ENCODE results near the gene LAGE3.
A peak's percentile ranks its signal among the peaks of the same experiment; 100 is the strongest.
"Not testable (repeated sequence)": the region's sequence is repeated elsewhere in the genome, so short reads cannot be mapped to it uniquely, and the experiment has no call there.

Gene LAGE3

GRCh38 chrX:154502098-154502497, 23.0 kb upstream of the LAGE3 start:
- no peak for DNase-seq (ENCODE audit: low read depth)

DNA sequence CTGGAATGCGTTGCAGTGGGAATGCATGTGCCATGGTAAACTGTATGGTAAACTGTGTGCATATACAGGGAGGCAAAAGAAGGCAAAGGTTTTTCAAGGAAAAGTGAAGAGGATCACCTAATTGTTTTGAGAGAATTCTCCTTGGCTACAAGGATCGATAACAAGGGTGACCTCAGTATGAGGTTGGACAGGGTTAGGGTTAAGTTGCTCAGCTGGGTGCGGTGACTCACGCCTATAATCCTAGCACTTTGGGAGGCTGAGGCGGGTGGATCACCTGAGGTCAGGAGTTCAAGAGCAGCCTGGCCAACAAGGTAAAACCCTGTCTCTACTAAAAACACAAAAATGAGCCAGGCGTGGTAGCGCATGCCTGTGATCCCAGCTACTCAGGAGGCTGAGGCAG, 22.3 kb upstream of the LAGE3 start:
- not testable (repeated sequence) for DNase-seq (ENCODE audit: low read depth)

DNA sequence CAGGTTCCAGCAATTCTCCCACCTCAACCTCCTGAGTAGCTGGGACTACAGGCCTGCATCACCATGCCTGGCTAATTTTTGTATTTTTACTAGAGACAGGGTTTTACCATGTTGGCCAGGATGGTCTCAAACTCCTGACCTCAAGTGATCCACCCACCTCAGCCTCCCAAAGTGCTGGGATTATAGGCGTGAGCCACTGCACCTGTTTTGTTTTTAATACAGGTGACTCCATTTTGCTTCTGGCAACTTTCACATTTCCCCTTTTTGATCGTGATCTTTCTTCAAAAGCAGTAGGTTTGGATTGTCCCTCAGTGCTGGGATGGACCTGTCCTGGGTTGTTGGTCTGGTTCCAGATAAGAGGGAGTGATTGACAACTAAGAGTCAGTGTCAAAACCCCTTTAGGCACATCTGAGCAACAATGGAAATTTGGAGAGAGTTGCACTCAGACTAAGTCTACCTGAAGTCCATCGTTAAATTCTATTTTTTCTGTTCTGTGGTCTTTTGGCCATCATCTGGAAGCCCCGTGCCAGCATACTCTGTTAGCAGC, 17.6 kb upstream of the LAGE3 start:
- not testable (repeated sequence) for DNase-seq (ENCODE audit: low read depth)

GRCh38 chrX:154495472-154495922, 16.4 kb upstream of the LAGE3 start:
- no peak for DNase-seq (ENCODE audit: low read depth)

- no peak for DNase-seq (ENCODE audit: low read depth)
Measured at GRCh38 chrX:154494715-154495114, 15.6 kb upstream of the LAGE3 start.

GRCh38 chrX:154490414-154491083, 11.5 kb upstream of the LAGE3 start, which contains the start of gene SLC10A3:
Gene SLC10A3 (minus strand): TSS chrX:154490629. CDS start chrX:154488940, 1,689 bp downstream.
- peak; percentile 89 for DNase-seq (ENCODE audit: low read depth)

DNA sequence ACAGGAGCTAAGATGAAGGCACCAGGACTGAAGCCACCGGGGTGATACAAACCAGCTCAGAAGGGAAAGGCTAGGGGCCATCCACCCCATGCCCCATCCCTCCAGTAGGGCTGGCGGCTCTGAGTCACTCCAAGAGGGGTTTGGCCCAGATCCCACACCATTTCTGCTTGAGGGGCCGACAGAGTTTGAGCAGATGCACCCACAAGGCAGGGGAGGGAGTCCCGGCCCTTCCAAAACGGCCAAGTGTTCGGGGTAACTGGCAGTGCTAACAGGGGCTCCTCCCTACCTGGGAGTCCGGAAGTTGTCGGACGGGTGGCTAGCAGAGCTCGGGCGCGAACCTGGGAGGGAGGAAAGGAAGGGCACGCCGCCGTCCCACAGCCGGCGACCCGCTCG, 10.9 kb upstream of the LAGE3 start:
- no peak for DNase-seq (ENCODE audit: low read depth)

DNA sequence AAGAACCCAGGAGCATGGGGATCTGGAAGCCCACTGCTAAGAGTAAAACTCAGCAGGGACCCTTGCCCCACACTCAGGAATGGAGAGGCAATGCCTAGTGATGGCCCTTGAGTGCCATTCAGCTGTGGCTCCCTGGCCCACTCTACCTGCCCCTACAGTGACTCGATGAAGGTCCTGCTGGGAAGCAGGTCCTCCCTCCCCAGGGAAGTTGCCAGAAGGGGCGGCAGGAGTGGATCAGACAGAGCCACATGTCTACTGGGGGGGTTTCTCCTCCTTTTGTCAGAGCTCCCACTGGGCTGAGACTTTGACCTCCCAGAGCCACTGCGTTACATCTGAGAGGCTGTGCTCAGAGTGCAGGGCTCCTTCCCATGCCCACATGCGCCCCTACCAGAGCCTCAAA, 10.1 kb upstream of the LAGE3 start:
- DNase-seq (ENCODE audit: low read depth), result no peak

- no peak for DNase-seq (ENCODE audit: low read depth)
Measured at GRCh38 chrX:154488336-154489075, 9.4 kb upstream of the LAGE3 start.

DNA sequence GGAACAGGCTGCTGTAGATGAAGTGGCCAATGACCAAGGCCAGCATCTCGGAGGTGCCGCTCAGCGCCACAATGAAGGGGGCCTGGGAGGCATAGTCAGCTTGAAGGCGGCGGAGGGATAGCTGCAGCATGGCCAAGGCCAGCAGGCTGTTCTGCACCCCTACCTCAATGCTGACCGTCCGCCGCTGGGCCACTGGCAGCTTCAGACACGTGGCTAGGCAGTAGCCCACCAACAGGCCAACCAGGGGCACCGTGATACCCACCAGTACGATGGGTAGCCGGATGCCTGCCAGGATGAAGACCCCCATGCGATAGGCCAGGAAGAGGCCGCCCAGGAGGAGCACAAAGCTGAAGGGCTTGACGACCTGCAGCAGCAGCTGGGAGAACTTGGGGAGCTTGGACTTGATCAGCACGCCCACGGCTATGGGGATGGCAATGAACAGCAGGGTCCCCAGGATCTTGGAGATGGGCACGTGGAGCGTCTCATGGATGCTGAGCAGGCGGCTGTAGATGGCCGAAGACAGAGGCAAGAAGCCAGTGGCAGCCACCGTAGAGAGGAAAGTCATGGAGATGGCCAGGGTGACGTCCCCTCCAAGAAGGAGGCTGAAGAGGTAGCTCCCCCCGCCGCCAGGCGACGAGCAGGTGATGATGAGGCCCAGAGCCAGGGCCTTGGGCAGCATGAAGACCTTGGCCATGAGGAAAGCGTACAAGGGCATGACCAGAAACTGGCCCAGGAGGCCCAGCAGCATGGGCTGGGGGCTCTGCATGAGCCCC, 8.6 kb upstream of the LAGE3 start:
- no peak for DNase-seq (ENCODE audit: low read depth)

DNA sequence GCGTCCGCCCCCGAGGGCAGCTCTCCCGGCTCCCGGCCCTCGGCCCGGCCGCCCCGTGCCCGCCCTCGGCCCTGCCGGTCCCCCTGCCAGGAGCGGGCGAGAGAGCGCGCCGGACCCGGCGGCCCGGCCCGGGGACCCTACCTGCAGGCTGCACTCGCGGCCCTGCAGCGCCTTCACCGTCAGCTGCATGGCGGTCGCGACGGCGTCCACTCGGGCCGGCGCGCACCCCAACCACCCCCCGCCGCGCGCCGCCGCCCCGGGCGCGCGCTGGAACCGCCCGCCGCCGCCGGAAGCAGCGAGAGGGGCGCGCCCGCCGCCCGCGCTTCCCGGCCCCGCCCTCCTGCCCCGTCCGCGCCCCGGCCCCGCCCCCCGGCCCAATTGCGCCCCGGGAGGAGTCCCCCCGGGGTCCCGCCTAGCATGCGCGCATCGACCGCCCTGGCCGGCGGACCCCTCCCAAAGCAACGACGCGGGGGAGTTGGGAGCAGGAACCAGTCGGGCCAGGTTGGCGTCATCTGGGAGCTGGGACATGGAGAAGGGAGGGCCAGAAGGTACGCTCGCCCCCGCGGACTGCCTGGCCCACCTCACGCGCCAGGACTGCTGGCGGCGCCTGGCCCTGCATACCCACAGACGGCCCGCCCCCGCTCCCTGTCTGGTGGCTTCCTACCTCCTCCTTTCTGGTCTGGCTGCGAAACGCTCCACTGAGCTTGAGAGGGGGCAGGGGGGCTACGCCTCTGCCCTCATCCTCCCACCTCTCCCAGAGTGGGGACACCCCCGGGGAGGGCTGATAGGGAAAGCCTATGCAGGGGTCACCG, 7.5 kb upstream of the LAGE3 start, which contains the start of gene UBL4A:
UBL4A (minus strand) TSS at position 220 of the 812 bp plus-strand sequence; CDS start at position 189, 31 bp downstream.
- DNase-seq (ENCODE audit: low read depth), result peak; percentile 62

- no peak for DNase-seq (ENCODE audit: low read depth)
Measured at GRCh38 chrX:154486052-154486395, 6.9 kb upstream of the LAGE3 start.

DNA sequence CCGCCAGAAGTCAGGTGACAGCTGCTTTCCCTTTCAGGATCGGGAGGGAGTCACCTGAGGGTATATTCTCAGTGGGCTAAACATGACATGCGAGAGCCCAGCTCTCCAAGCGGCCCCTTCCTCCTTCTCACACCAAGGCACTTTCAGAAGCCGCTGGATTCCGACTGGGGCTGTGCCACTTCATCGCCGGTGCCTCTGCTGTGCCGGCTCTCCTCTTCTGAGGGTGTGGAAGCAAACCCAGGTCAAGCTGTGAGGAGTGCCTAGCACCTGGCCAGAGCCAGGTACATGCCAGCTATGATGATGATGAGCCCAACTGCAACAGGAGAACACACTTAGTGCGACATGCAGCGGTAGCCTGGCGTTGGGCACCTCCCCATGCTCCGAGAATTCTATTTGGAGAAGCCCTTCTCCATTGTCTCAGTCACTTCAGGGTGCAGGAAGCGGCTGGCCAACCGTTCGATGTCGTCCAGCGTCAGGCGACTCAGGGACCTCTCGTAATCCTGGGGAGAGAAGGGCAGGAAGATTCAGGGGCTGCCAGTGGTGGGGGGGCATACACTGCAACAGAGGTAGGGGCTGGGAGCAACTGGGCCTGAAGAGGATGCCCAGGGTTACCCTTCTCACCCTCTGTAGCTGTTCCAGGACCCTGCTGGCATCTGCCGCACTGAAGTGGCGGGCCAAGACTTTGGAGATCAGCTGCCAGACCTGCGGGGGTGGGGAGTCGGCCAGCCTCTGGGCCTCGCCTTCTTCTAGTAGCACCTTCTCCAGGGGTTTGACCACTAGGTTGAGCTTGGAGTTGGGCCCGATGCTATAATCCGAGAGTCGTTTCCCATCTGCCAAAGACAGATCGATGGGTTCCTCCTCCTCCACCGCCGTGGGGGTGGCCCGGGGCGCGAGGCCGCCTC, 6.3 kb upstream of the LAGE3 start:
- no peak for DNase-seq (ENCODE audit: low read depth)

DNA sequence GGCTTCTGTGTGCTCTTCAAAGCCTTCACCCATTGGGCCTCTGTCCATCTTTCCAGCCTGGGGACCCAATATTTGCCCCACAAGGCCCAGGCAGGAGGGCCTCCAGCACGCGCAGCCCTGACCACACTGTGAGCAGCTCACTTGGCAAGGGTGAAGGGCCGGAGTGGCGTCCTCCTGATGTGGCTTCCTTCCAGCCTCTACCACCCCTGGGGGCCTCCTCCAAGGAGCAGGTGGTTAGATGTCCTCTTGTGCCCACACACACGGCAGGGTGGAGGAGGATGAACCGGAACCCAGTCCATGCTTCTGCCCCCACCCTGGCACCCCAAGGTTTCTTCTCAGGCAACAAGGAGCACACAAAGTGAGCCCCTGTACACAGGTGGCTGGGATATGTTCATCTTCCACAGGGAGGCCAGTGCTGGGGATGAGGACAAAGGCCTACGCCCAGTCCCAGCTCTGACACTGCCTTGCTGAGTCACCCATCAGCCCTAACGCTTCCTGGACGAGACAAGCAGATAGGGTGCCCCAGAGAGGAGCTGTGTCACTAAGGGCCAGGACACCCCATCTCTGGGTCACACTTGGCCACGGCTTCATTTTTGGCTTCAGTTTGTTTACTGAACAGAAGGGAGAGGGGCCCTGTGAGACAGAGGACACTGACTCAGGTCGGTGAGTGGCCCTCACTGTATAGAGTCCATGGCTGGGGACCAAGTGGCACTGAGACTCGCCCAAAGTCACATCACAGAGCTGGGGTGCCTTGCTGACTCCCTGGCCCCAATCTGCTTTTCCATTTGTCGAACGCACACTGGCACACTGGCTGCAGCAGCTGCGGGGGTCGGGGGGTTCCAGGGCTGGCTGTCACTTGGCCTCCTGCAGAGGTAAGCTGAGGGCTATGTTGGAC, 5.4 kb upstream of the LAGE3 start:
- DNase-seq (ENCODE audit: low read depth), result no peak

DNA sequence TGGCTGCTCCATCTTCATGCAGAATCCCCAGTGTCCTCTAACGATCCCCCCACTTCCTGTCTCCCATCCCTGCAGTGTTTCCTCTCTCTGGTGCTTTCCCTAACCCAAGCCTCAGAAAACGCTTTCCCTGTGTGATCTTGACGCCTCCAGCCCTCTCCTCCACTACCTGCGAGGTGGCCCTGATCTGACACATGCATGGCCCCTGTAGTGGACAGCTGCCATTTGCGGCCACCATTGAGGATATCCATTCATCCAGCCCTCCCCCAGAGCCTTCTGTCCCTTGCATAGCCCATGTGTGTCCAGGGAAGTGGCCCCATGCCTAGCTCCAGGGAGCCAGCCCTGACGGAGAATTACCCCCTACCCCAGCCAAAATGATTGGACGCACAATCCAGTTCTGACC, 4.2 kb upstream of the LAGE3 start:
- DNase-seq (ENCODE audit: low read depth), result no peak

- no peak for DNase-seq (ENCODE audit: low read depth)
Measured at GRCh38 chrX:154482786-154483185, 3.7 kb upstream of the LAGE3 start.

- no peak for DNase-seq (ENCODE audit: low read depth)
Measured at GRCh38 chrX:154481911-154482601, 3.0 kb upstream of the LAGE3 start.

- no peak for DNase-seq (ENCODE audit: low read depth)
Measured at GRCh38 chrX:154481195-154481594, 2.1 kb upstream of the LAGE3 start.
